Upper lobe of left lung (tissue), 6 donors: Measurements from ENCODE around the gene CAMK2G. TPM values are rescaled to one million over a fixed set of nuclear protein-coding genes. Genes with fewer than 3 reads are reported as not detected.

Experiments used
- ATAC-seq, 2 donors: fragments of 200-7000 bp; cut with Tn5 transposase; one replicate each; pipeline ENCODE4 v1.9.1; 2022; ENCODE audit warnings: mild to moderate bottlenecking in 2 of 2, moderate library complexity in 2 of 2; ENCODE audit not compliant: low FRiP score in 2 of 2
- DNase-seq, 2 donors: peaks; one replicate each; pipeline ENCODE4 v3.0.0-alpha.2; 2019 to 2020
- H3K27ac ChIP-seq, 4 donors: fragments of 200-600 bp; sonication (generic); one replicate each; pipeline ENCODE4 v1.5.1; 2016 to 2019
- H3K27me3 ChIP-seq, 4 donors: fragments of 200-600 bp; sonication (generic); one replicate each; pipeline ENCODE4 v1.5.1; 2017 to 2019
- H3K36me3 ChIP-seq, 4 donors: fragments of 200-600 bp; sonication (generic); one replicate each; pipeline ENCODE4 v1.5.1; 2016 to 2019
- H3K4me1 ChIP-seq, 4 donors: fragments of 200-600 bp; sonication (generic); one replicate each; pipeline ENCODE4 v1.5.1; 2018 to 2019
- H3K4me3 ChIP-seq, 4 donors: fragments of 200-600 bp; sonication (generic); one replicate each; pipeline ENCODE4 v1.5.1; 2017 to 2019; ENCODE audit warnings: mild to moderate bottlenecking in 2 of 4, moderate library complexity in 1 of 4
- H3K9me3 ChIP-seq, 4 donors: fragments of 200-600 bp; sonication (generic); one replicate each; pipeline ENCODE4 v1.5.1; 2018 to 2019
- EP300 ChIP-seq, 4 donors: sonication (generic); formaldehyde crosslinking; IDR thresholded peaks; one replicate each; pipeline ENCODE4 v1.5.1; 2017; ENCODE audit warnings: antibody characterized with exemption in 4 of 4, control low read depth in 2 of 4
- POLR2A ChIP-seq, 4 donors: fragments of 450-650 bp; IDR thresholded peaks; one replicate each; pipeline ENCODE4 v1.5.1; 2016 to 2017; ENCODE audit warnings: antibody characterized with exemption in 4 of 4, mild to moderate bottlenecking in 2 of 4
- POLR2AphosphoS5 ChIP-seq, 2 donors: sonication (generic); formaldehyde crosslinking; IDR thresholded peaks; one replicate each; pipeline ENCODE4 v1.5.1; 2017; ENCODE audit warnings: antibody characterized with exemption in 2 of 2
- WGBS, 2 donors: methylation state at CpG; one replicate each; pipeline ENCODE4 v1.1.5; 2017 to 2018; 5-methylcytosine and 5-hydroxymethylcytosine counted together
- total RNA-seq, 6 donors: library from RNA; depleted of rRNA in 4 of 6; stranded (reverse); fragments of >200 nt in 4 of 6; gene quantifications; one replicate each; pipeline versions ENCODE4 v1.1.0 to v1.2.1, GENCODE V29; 2016 to 2021
- TF ChIP-seq, protein P1 (sequence below), 6 experiments: fragments of 450-650 bp in 4 of 6; fragments of 200-600 bp in 2 of 6; sonication (generic) in 2 of 6; IDR thresholded peaks; one replicate each; pipeline ENCODE4 v1.5.1; 2016 to 2019; ENCODE audit warnings: antibody characterized with exemption in 6 of 6
- donor health status: DM: no; HTN: no; CAD: no; lungs with moderate emphysema.
- donor health status: DM: no; HTN: yes; CAD: no; lungs with severe emphysema.

Gene CAMK2G
- total RNA-seq, 6 donors from 2014 or later: 25.7 to 52.3 (median 43.0) TPM

DNA sequence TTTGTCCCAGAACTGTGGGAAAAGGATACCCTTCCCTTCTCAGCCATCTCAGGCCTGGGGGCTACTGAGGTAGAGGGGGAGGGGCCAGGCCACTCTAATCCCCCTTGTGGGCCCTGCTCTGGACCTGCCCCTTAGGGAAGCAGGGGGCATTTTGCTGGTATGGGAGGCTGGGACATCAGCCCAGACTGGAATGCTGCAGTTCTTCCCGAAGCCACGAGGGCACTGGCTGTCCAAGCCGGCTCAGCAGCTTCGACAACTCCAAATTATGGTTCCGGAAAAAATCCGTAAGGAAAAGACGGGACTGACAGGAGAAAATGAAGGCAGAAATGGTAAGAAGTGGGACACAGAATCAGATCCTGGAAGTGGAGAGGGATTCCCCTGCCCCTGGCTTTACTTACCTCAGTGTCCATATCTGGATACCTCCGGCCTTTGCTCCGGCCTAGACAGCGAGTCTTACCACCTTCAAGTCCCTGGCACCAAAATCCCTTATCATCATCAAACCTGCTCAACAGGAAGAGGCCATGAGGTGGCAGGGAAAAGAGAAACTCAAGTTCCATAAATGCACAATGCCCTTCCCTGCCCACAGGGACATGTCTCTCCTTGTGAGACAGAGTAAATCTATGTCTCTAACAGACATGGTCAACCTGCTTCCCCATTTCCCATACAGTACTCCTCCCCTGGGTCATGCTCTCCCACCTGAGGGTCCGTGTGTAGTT, 71.9 kb downstream of the CAMK2G start:
- TF ChIP-seq POLR2A (IDR thresholded peaks at IDR 0.05) (no peak), POLR2AphosphoS5 (IDR thresholded peaks at IDR 0.05) (no peak), EP300 (IDR thresholded peaks at IDR 0.05) (no peak)
- TF ChIP-seq, protein P1, sequence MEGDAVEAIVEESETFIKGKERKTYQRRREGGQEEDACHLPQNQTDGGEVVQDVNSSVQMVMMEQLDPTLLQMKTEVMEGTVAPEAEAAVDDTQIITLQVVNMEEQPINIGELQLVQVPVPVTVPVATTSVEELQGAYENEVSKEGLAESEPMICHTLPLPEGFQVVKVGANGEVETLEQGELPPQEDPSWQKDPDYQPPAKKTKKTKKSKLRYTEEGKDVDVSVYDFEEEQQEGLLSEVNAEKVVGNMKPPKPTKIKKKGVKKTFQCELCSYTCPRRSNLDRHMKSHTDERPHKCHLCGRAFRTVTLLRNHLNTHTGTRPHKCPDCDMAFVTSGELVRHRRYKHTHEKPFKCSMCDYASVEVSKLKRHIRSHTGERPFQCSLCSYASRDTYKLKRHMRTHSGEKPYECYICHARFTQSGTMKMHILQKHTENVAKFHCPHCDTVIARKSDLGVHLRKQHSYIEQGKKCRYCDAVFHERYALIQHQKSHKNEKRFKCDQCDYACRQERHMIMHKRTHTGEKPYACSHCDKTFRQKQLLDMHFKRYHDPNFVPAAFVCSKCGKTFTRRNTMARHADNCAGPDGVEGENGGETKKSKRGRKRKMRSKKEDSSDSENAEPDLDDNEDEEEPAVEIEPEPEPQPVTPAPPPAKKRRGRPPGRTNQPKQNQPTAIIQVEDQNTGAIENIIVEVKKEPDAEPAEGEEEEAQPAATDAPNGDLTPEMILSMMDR (IDR thresholded peaks at IDR 0.05): no peak
- H3K36me3 ChIP-seq: peaks cover 54 to 100% (median 97%) of the 10 kb centered on the region in 4 donors
- ATAC-seq: no peak
- H3K4me1 ChIP-seq: peaks cover 6 to 13% (median 8%) of the 10 kb centered on the region in 4 donors
- H3K9me3 ChIP-seq: no peaks in the 10 kb centered on the region
- no peak overlapping the region for H3K4me3 ChIP-seq
- H3K27ac ChIP-seq: no peak overlapping the region
- no peaks in the 10 kb centered on the region for H3K27me3 ChIP-seq
- DNase-seq: no peak
- 93 to 96% methylated on average over 11 of the region's 11 CpGs for WGBS, 2 donors

DNA sequence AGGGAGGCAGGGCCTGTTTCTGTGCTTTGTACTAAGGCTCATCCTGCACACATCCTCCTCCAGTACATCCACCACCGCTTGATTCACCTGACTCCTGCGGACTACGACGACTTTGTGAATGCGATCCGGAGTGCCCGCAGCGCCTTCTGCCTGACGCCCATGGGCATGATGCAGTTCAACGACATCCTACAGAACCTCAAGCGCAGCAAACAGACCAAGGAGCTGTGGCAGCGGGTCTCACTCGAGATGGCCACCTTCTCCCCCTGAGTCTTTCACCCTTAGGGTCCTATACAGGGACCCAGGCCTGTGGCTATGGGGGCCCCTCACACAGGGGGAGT, 73.1 kb downstream of the CAMK2G start:
- H3K9me3 ChIP-seq: no peaks in the 10 kb centered on the region
- no peaks in the 10 kb centered on the region for H3K27me3 ChIP-seq
- ATAC-seq: no peak
- no peak overlapping the region for H3K4me3 ChIP-seq
- peaks cover 0 to under 1% (median 0%) of the 10 kb centered on the region in 4 donors for H3K4me1 ChIP-seq
- DNase-seq: no peak
- 92 to 98% methylated on average over 11 to 13 of the region's 13 CpGs for WGBS, 2 donors
- no peak overlapping the region for H3K27ac ChIP-seq
- TF ChIP-seq POLR2AphosphoS5 (IDR thresholded peaks at IDR 0.05) (no peak), EP300 (IDR thresholded peaks at IDR 0.05) (no peak), POLR2A (IDR thresholded peaks at IDR 0.05) (no peak)
- TF ChIP-seq, protein P1 (IDR thresholded peaks at IDR 0.05): no peak
- H3K36me3 ChIP-seq: peaks cover 56 to 100% (median 97%) of the 10 kb centered on the region in 4 donors

DNA sequence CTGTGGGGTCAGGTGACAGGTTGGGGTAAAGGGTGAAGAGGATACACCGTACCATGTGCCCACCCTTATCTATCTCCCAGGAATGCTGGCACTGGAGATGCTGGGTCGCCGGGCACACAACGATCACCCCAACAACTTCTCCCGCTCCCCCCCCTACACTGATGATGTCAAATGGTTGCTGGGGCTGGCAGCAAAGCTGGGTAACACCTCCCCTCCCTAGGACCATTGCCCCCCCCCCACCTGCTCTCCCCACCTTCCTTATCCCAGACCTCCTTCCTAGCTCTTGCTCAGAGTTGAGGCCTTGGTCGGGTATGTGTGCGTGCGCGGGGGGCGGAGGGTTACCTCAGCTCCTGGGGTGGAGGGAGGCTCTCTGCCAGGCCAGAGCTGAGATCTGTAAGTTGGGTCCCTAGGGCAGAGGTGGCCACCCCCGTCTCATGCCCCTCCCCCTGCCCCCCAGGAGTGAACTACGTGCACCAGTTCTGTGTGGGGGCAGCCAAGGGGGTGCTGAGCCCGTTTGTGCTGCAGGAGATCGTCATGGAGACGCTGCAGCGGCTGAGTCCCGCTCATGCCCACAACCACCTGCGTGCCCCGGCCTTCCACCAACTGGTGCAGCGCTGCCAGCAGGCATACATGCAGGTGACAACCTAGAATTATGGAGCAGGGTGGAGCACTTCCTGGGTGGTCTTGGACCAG, 73.6 kb downstream of the CAMK2G start:
- no peak for DNase-seq
- Histone ChIP-seq H3K36me3 (peaks cover 58 to 100% (median 97%) of the 10 kb centered on the region in 4 donors), H3K27me3 (no peaks in the 10 kb centered on the region), H3K9me3 (no peaks in the 10 kb centered on the region), H3K4me3 (no peak overlapping the region), H3K4me1 (no peaks in the 10 kb centered on the region), H3K27ac (no peak overlapping the region)
- 82 to 86% methylated on average over 17 to 20 of the region's 20 CpGs for WGBS, 2 donors
- no peak for ATAC-seq
- TF ChIP-seq POLR2A (IDR thresholded peaks at IDR 0.05) (no peak), EP300 (IDR thresholded peaks at IDR 0.05) (no peak), POLR2AphosphoS5 (IDR thresholded peaks at IDR 0.05) (no peak)
- TF ChIP-seq, protein P1 (IDR thresholded peaks at IDR 0.05): no peak

DNA sequence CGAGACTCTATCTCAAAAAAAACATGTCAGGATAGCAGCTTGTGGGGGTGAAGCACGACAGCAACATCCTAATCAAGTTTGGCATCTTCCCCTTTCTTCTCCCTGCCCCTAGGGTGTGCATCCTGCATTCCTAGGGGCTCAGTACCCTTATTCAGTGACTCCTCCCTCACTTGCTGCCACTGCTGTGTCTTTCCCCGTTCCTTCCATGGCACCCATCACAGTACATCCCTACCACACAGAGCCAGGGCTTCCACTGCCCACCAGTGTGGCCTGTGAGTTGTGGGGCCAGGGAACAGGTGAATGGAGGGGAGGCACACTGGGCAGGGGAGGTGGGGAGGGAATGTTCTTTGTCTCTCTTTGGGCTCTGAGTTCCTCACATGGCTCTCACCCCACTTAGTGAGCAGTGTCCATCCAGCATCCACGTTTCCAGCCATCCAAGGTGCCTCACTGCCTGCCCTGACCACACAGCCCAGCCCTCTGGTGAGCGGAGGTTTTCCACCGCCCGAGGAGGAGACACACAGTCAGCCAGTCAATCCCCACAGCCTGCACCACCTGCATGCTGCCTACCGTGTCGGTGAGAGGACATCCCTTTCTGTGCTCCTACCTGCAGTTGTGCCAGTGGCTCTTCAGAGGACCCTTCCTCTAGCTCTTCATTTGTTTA, 74.3 kb downstream of the CAMK2G start:
- Histone ChIP-seq H3K36me3 (peaks cover 58 to 100% (median 96%) of the 10 kb centered on the region in 4 donors), H3K27me3 (no peaks in the 10 kb centered on the region), H3K9me3 (no peaks in the 10 kb centered on the region), H3K4me3 (no peak overlapping the region), H3K27ac (no peak overlapping the region), H3K4me1 (no peaks in the 10 kb centered on the region)
- no peak for TF ChIP-seq EP300 (IDR thresholded peaks at IDR 0.05)
- TF ChIP-seq, protein P1 (IDR thresholded peaks at IDR 0.05): no peak
- TF ChIP-seq POLR2AphosphoS5 (IDR thresholded peaks at IDR 0.05): no peak
- no peak for TF ChIP-seq POLR2A (IDR thresholded peaks at IDR 0.05)
- ATAC-seq (peak in 1 of 2 donors; percentile 4), DNase-seq (no peak)
- WGBS, 2 donors: 80 to 84% methylated on average over 5 to 9 of the region's 9 CpGs
